GM12891 (cell line): ENCODE data around the gene KRT86.

Experiments
- DNase-seq: peaks from one replicate; pipeline ENCODE4 v3.0.0; 2011; ENCODE audit warnings: low spot score; ENCODE audit not compliant: insufficient read length
- FAIRE-seq: peaks from 2 replicates; lab custom pipeline; 2011; peaks lifted over from hg19 to GRCh38; lab: Jason Lieb, UNC
- PAX5 ChIP-seq: IDR thresholded peaks from 2 replicates; pipeline ENCODE4 v1.6.1; 2011; ENCODE audit warnings: low read length, moderate library complexity, mild to moderate bottlenecking; ENCODE audit not compliant: insufficient read depth, severe bottlenecking
- POLR2A ChIP-seq: IDR thresholded peaks from 2 replicates; pipeline ENCODE4 v1.6.1; 2011; ENCODE audit warnings: low read depth, low read length, control low read depth
- POLR2AphosphoS5 ChIP-seq: IDR thresholded peaks from 2 replicates; pipeline ENCODE4 v1.6.1; 2011; ENCODE audit warnings: low read depth, low read length, control low read depth
- POU2F2 ChIP-seq: IDR thresholded peaks from 2 replicates; pipeline ENCODE4 v1.6.1; 2011; ENCODE audit warnings: low read depth, mild to moderate bottlenecking, control low read depth, low read length, moderate library complexity
- SPI1 ChIP-seq: IDR thresholded peaks from 2 replicates; pipeline ENCODE4 v1.6.1; 2011; ENCODE audit warnings: low read depth, low read length, control low read depth
- TAF1 ChIP-seq: IDR thresholded peaks from 2 replicates; pipeline ENCODE4 v1.6.1; 2011; ENCODE audit warnings: low read depth, low read length, control low read depth

Gene KRT86

GRCh38 chr12:52349196-52349595 is 74.8 kb downstream of the KRT86 start:
- TF ChIP-seq SPI1, result no peak
- TF ChIP-seq POLR2A, result no peak
- TF ChIP-seq POU2F2, result no peak
- TF ChIP-seq PAX5, result no peak
- TF ChIP-seq TAF1, result no peak
- no peak for TF ChIP-seq POLR2AphosphoS5

GRCh38 chr12:52350021-52350620 is 75.7 kb downstream of the KRT86 start:
- DNase-seq (no peak), FAIRE-seq (no peak)
- TF ChIP-seq POU2F2 (no peak), POLR2AphosphoS5 (no peak), POLR2A (no peak), SPI1 (no peak), PAX5 (no peak)

More at GRCh38 chr12:52349196-52349595, 74.8 kb downstream of the KRT86 start:
- DNase-seq (no peak), FAIRE-seq (no peak)

- no peak for FAIRE-seq
These were observed 76.3 kb downstream of the KRT86 start for GRCh38 chr12:52350786-52351185.

GRCh38 chr12:52351196-52352059 is 77.0 kb downstream of the KRT86 start:
- no peak for DNase-seq
- TF ChIP-seq POLR2AphosphoS5 (no peak), POU2F2 (no peak), SPI1 (no peak), TAF1 (no peak), PAX5 (no peak), POLR2A (no peak)
- no peak for FAIRE-seq

More at GRCh38 chr12:52350786-52351185, 76.3 kb downstream of the KRT86 start:
- DNase-seq, result no peak
- no peak for TF ChIP-seq POLR2AphosphoS5
- TF ChIP-seq TAF1, result no peak
- TF ChIP-seq POLR2A, result no peak
- TF ChIP-seq SPI1, result no peak
- no peak for TF ChIP-seq PAX5
- no peak for TF ChIP-seq POU2F2

GRCh38 chr12:52352951-52353350 is 78.5 kb downstream of the KRT86 start:
- DNase-seq, result no peak

GRCh38 chr12:52353766-52354165 is 79.3 kb downstream of the KRT86 start:
- no peak for FAIRE-seq
- no peak for DNase-seq
- no peak for TF ChIP-seq TAF1
- no peak for TF ChIP-seq POLR2AphosphoS5
- TF ChIP-seq POLR2A, result no peak

More at GRCh38 chr12:52352951-52353350, 78.5 kb downstream of the KRT86 start:
- no peak for TF ChIP-seq POLR2A
- no peak for TF ChIP-seq PAX5
- TF ChIP-seq POU2F2, result no peak
- TF ChIP-seq POLR2AphosphoS5, result no peak
- TF ChIP-seq SPI1, result no peak
- no peak for TF ChIP-seq TAF1
- FAIRE-seq, result no peak

- FAIRE-seq, result no peak
- TF ChIP-seq POU2F2 (no peak), SPI1 (no peak), PAX5 (no peak), POLR2AphosphoS5 (no peak), TAF1 (no peak), POLR2A (no peak)
These were observed 79.8 kb downstream of the KRT86 start for GRCh38 chr12:52354200-52354599.

GRCh38 chr12:52355176-52355575 is 80.7 kb downstream of the KRT86 start:
- FAIRE-seq (no peak), DNase-seq (no peak)
- no peak for TF ChIP-seq POU2F2
- TF ChIP-seq TAF1, result no peak
- TF ChIP-seq POLR2A, result no peak
- no peak for TF ChIP-seq SPI1
- no peak for TF ChIP-seq PAX5
- no peak for TF ChIP-seq POLR2AphosphoS5

More at GRCh38 chr12:52354200-52354599, 79.8 kb downstream of the KRT86 start:
- DNase-seq, result no peak

GRCh38 chr12:52356031-52356761 is 81.8 kb downstream of the KRT86 start:
- no peak for DNase-seq
- no peak for TF ChIP-seq TAF1
- no peak for TF ChIP-seq POU2F2
- TF ChIP-seq PAX5, result no peak
- no peak for TF ChIP-seq POLR2A
- TF ChIP-seq POLR2AphosphoS5, result no peak
- no peak for TF ChIP-seq SPI1
- FAIRE-seq, result no peak
